Ishikawa (cell line): ENCODE measurements around the gene TRAF7.

Source experiments
- CEBPB ChIP-seq: IDR thresholded peaks from 2 replicates; pipeline ENCODE4 v1.6.1; 2012
- CREB1 ChIP-seq: IDR thresholded peaks from 2 replicates; pipeline ENCODE4 v1.6.1; 2012; ENCODE audit warnings: low read depth
- EP300 ChIP-seq: IDR thresholded peaks from 2 replicates; pipeline ENCODE4 v1.6.1; 2012; ENCODE audit warnings: borderline replicate concordance
- FOXM1 ChIP-seq: IDR thresholded peaks from 2 replicates; pipeline ENCODE4 v1.6.1; 2012; ENCODE audit warnings: low read depth, borderline replicate concordance
- MAX ChIP-seq: IDR thresholded peaks from 2 replicates; pipeline ENCODE4 v1.6.1; 2012
- NFIC ChIP-seq: IDR thresholded peaks from 2 replicates; pipeline ENCODE4 v1.6.1; 2012
- RAD21 ChIP-seq: IDR thresholded peaks from 2 replicates; pipeline ENCODE4 v1.6.1; 2012; ENCODE audit warnings: low read depth
- REST ChIP-seq: IDR thresholded peaks from 2 replicates; pipeline ENCODE4 v1.6.1; 2012; ENCODE audit warnings: low read depth, mild to moderate bottlenecking
- TAF1 ChIP-seq: IDR thresholded peaks from 2 replicates; pipeline ENCODE4 v1.6.1; 2012; ENCODE audit warnings: low read depth, mild to moderate bottlenecking
- TCF12 ChIP-seq: IDR thresholded peaks from 2 replicates; pipeline ENCODE4 v1.6.1; 2012; ENCODE audit warnings: low read depth
- TEAD4 ChIP-seq: IDR thresholded peaks from 2 replicates; pipeline ENCODE4 v1.6.1; 2012
- YY1 ChIP-seq: IDR thresholded peaks from 2 replicates; pipeline ENCODE4 v1.6.1; 2012; ENCODE audit warnings: low read depth
- ZBTB7A ChIP-seq: IDR thresholded peaks from 2 replicates; pipeline ENCODE4 v1.6.1; 2012; ENCODE audit warnings: low read depth

Gene TRAF7

GRCh38 chr16:2151188-2152091 lies 4.1 kb upstream of the TRAF7 start:
- no peak for TF ChIP-seq REST
- peak; percentile 23; the same call in 1 of the 2 replicates for TF ChIP-seq TAF1
- peak; percentile 8; the same call in 1 of the 2 replicates for TF ChIP-seq EP300
- TF ChIP-seq TCF12 = no peak
- no peak for TF ChIP-seq RAD21
- 0 out of 2 replicates have a peak, but pooled peaks have one; percentile 2 for TF ChIP-seq CEBPB
- TF ChIP-seq YY1 = no peak

GRCh38 chr16:2152695-2153506 lies 2.7 kb upstream of the TRAF7 start:
- TF ChIP-seq MAX (0 out of 2 replicates have a peak, but pooled peaks have one; percentile 37), CEBPB (no peak), TAF1 (peak; percentile 21; the same call in 1 of the 2 replicates)

- TF ChIP-seq TEAD4 (no peak), MAX (no peak), NFIC (no peak), YY1 (no peak), CEBPB (no peak), CREB1 (no peak), FOXM1 (no peak), REST (no peak), RAD21 (no peak), TCF12 (no peak)
Observed at GRCh38 chr16:2154533-2155090, 970 bp upstream of the TRAF7 start.

GRCh38 chr16:2155977-2156848 lies 631 bp downstream of the TRAF7 start:
- TF ChIP-seq NFIC (no peak), TEAD4 (peak; percentile 27; the same call in 1 of the 2 replicates), CEBPB (no peak), FOXM1 (no peak), ZBTB7A (peak; percentile 86; the same call in 1 of the 2 replicates), REST (no peak), TAF1 (no peak), EP300 (no peak)
